ENCODE measurements around the gene DAZAP2.

DNA sequence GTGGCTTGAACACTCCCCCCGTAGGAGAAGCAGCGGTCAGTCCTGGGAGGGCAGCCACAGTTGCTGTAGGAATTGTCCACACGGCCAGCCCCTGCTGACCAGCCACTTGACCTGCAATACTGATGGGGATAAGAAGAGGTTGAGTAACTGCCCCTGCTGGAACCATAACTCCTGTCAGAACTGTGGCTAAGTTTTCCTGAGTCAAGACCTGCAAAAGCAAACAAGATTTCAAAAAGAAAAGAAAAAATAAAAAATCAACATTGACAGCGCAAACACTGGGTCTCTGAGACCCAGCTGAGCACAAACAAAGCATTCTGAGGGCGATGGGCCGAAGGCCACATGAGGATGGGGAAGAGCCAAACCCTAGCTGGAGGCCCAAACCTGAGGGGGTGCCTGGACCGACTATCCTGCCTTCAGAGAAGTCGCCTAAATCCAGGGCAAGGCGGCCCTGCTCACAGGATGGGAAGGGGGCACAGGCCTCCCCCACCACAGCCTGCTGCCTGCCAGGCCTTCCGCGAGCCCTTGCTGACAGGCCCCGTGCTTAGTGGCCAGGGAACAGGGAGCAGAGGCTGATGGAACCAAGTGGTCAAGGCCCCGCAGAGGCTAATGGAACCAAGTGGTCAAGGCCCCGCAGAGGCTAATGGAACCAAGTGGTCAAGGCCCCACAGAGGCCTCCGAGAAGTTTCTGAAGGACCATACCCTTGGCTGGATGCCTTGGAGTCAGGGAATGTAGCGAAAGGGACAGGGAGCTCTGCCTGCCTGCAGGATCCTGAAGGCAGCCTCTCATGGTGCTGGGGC, 39.9 kb upstream of the DAZAP2 start:
- TF ChIP-seq, protein P1, sequence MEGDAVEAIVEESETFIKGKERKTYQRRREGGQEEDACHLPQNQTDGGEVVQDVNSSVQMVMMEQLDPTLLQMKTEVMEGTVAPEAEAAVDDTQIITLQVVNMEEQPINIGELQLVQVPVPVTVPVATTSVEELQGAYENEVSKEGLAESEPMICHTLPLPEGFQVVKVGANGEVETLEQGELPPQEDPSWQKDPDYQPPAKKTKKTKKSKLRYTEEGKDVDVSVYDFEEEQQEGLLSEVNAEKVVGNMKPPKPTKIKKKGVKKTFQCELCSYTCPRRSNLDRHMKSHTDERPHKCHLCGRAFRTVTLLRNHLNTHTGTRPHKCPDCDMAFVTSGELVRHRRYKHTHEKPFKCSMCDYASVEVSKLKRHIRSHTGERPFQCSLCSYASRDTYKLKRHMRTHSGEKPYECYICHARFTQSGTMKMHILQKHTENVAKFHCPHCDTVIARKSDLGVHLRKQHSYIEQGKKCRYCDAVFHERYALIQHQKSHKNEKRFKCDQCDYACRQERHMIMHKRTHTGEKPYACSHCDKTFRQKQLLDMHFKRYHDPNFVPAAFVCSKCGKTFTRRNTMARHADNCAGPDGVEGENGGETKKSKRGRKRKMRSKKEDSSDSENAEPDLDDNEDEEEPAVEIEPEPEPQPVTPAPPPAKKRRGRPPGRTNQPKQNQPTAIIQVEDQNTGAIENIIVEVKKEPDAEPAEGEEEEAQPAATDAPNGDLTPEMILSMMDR (IDR thresholded peaks at IDR 0.05; ENCODE audit: low read depth, low read length, missing input control): no peak
- no peak for TF ChIP-seq RAD21 (IDR thresholded peaks at IDR 0.05)
- TF ChIP-seq, protein P2, sequence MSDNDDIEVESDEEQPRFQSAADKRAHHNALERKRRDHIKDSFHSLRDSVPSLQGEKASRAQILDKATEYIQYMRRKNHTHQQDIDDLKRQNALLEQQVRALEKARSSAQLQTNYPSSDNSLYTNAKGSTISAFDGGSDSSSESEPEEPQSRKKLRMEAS (IDR thresholded peaks at IDR 0.05): no peak
- TF ChIP-seq, protein P3, sequence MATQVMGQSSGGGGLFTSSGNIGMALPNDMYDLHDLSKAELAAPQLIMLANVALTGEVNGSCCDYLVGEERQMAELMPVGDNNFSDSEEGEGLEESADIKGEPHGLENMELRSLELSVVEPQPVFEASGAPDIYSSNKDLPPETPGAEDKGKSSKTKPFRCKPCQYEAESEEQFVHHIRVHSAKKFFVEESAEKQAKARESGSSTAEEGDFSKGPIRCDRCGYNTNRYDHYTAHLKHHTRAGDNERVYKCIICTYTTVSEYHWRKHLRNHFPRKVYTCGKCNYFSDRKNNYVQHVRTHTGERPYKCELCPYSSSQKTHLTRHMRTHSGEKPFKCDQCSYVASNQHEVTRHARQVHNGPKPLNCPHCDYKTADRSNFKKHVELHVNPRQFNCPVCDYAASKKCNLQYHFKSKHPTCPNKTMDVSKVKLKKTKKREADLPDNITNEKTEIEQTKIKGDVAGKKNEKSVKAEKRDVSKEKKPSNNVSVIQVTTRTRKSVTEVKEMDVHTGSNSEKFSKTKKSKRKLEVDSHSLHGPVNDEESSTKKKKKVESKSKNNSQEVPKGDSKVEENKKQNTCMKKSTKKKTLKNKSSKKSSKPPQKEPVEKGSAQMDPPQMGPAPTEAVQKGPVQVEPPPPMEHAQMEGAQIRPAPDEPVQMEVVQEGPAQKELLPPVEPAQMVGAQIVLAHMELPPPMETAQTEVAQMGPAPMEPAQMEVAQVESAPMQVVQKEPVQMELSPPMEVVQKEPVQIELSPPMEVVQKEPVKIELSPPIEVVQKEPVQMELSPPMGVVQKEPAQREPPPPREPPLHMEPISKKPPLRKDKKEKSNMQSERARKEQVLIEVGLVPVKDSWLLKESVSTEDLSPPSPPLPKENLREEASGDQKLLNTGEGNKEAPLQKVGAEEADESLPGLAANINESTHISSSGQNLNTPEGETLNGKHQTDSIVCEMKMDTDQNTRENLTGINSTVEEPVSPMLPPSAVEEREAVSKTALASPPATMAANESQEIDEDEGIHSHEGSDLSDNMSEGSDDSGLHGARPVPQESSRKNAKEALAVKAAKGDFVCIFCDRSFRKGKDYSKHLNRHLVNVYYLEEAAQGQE (IDR thresholded peaks at IDR 0.05): no peak
